ENCODE data around the gene CPNE4. TPM values are rescaled to one million over a fixed set of nuclear protein-coding genes. Genes with fewer than 3 reads are reported as not detected.

CPNE4 gene
- total RNA-seq, 1 experiment from 2014 or later = 1.9 TPM

- no peak overlapping the region for H3K27ac ChIP-seq (ENCODE audit: insufficient read length, low read depth, low read length)
- no peak overlapping the region for H2BK120ac ChIP-seq (ENCODE audit: low read depth, low read length, poor library complexity, severe bottlenecking)
- H4K20me1 ChIP-seq (ENCODE audit: control insufficient read depth, insufficient read depth, insufficient read length) = no peaks in the 10 kb centered on the region
- H3K4me1 ChIP-seq (ENCODE audit: insufficient read depth, low read length) = peaks cover 4% of the 10 kb centered on the region
- no peaks in the 10 kb centered on the region for H3K79me2 ChIP-seq (ENCODE audit: insufficient read depth, low read length)
- H2BK5ac ChIP-seq (ENCODE audit: insufficient read length, low read length) = no peak overlapping the region
- no peaks in the 10 kb centered on the region for H3K9me3 ChIP-seq (ENCODE audit: control insufficient read depth, low read depth, low read length)
- no peak overlapping the region for H2BK12ac ChIP-seq (ENCODE audit: insufficient read length, low read depth, low read length)
- no peak overlapping the region for H3T11ph ChIP-seq (ENCODE audit: low read length)
- no peak overlapping the region for H3K9ac ChIP-seq (ENCODE audit: extremely low read depth, insufficient read length, low read length)
- Mint-ChIP-seq H3K36me3 (ENCODE audit: insufficient read depth in 1 of 3, low read depth in 3 of 3) (no peaks in the 10 kb centered on the region), H3K27ac (no peak overlapping the region), H3K4me3 (no peak overlapping the region), H3K9me3 (no peaks in the 10 kb centered on the region; a peak in 1 of 5 replicates), H3K4me1 (peaks cover 38 to 41% of the 10 kb centered on the region in 2 experiments), H3K27me3 (ENCODE audit: low read depth) (peaks cover 6% of the 10 kb centered on the region)
- H4K5ac ChIP-seq (ENCODE audit: insufficient read length, low read depth, low read length) = no peak overlapping the region
- no peak overlapping the region for H2AK5ac ChIP-seq (ENCODE audit: insufficient read length, low read length)
- no peaks in the 10 kb centered on the region for H3K27me3 ChIP-seq (ENCODE audit: insufficient read depth, low read length)
- no peak overlapping the region for H3K18ac ChIP-seq (ENCODE audit: insufficient read length, low read depth, low read length)
- no peak overlapping the region for H3K4me2 ChIP-seq (ENCODE audit: insufficient read depth, insufficient read length, low read length)
- no peak overlapping the region for H3K56ac ChIP-seq (ENCODE audit: insufficient read length, low read depth, low read length)
- H3K14ac ChIP-seq (ENCODE audit: insufficient read depth, low read length) = no peak overlapping the region
- H3K4ac ChIP-seq (ENCODE audit: low read depth, low read length) = no peak overlapping the region
- H2BK20ac ChIP-seq (ENCODE audit: low read depth, low read length, poor library complexity, severe bottlenecking) = no peak overlapping the region
- H3K23me2 ChIP-seq (ENCODE audit: insufficient read length, low read depth, low read length, poor library complexity, severe bottlenecking) = no peaks in the 10 kb centered on the region
- no peak overlapping the region for H4K8ac ChIP-seq (replicated peaks; ENCODE audit: insufficient read length, low read depth, low read length)
- no peak overlapping the region for H2BK15ac ChIP-seq (ENCODE audit: low read depth, low read length)
- no peak overlapping the region for H3K23ac ChIP-seq (ENCODE audit: insufficient read length, low read depth, low read length)
- no peak overlapping the region for H4K91ac ChIP-seq (ENCODE audit: insufficient read length, low read depth, low read length)
- WGBS (ENCODE audit: extremely low coverage, insufficient read length, low lambda C conversion rate) = no CpG with 5 or more reads among the region's 1 CpG
- no peak for TF ChIP-seq CTCF (conservative IDR thresholded peaks at IDR 0.05)
- no peaks in the 10 kb centered on the region for H3K79me1 ChIP-seq (ENCODE audit: insufficient read depth, low read depth, low read length, poor library complexity, severe bottlenecking)
- no peak for DNase-seq
- no peak overlapping the region for H2AFZ ChIP-seq (ENCODE audit: low read length)
Measured at GRCh38 chr3:131797776-131798175, 237.0 kb downstream of the CPNE4 start.
